ENCODE results near the gene WDR20.

- no peak for TF ChIP-seq CTCF (conservative IDR thresholded peaks at IDR 0.05; ENCODE audit: low read depth, low read length)
- TF ChIP-seq POLR2A (IDR thresholded peaks at IDR 0.05; ENCODE audit: low read depth, low read length) = no peak
- no peak for TF ChIP-seq MAZ (IDR thresholded peaks at IDR 0.05; ENCODE audit: borderline replicate concordance, low read depth, low read length)
- no peak for TF ChIP-seq CEBPB (IDR thresholded peaks at IDR 0.05; ENCODE audit: low read depth, low read length)
Measured at GRCh38 chr14:102219316-102219715, 79.6 kb downstream of the WDR20 start.
